EL (cell line): ENCODE measurements around the gene PPM1G.
"Not testable (repeated sequence)": the region's sequence is repeated elsewhere in the genome, so short reads cannot be mapped to it uniquely, and the experiment has no call there.

Experiments
- DNase-seq: peaks from one replicate; pipeline ENCODE4 v3.0.0-alpha.2; 2016

PPM1G gene, protein sequence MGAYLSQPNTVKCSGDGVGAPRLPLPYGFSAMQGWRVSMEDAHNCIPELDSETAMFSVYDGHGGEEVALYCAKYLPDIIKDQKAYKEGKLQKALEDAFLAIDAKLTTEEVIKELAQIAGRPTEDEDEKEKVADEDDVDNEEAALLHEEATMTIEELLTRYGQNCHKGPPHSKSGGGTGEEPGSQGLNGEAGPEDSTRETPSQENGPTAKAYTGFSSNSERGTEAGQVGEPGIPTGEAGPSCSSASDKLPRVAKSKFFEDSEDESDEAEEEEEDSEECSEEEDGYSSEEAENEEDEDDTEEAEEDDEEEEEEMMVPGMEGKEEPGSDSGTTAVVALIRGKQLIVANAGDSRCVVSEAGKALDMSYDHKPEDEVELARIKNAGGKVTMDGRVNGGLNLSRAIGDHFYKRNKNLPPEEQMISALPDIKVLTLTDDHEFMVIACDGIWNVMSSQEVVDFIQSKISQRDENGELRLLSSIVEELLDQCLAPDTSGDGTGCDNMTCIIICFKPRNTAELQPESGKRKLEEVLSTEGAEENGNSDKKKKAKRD

DNA sequence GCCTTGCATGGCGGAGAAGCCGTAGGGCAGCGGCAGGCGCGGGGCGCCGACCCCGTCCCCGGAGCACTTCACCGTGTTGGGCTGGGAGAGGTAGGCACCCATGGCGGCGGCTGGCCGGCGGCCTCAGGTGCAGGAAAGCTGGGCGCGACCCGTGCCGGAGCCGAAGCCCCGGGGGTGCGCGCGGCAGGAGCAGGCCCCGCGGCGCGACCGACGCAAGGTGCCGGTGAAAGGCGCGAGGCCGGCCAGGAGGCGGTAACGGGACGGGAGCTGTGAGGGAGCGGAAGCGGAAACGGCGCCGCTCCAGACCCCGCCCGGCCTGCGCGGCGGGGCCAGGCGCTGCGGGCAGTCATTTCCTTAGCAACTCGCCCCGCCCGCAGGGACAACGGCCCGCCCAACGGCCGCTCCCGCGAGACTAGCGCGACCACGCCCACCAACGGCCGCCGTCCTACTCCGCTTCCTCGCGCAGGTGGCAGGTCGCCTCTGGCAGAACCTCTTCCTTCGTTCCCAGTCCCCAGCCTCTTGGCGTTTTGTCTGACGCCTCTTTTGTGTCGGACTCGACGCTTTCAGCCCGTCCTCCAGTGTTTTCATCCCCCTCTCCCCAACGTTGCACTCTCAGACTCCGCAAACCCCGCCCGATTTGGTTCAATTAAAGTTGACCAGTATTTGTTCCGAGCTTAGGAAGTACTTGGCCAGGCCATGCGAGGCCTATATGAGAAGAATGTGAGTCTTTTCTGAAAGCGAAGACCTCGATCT lies at the start of gene PPM1G:
Gene PPM1G, minus strand, starts transcription at position 271 of the 753 bp plus-strand sequence. Its CDS starts 169 bp downstream, at position 102.
- peak; percentile 92 for DNase-seq

DNA sequence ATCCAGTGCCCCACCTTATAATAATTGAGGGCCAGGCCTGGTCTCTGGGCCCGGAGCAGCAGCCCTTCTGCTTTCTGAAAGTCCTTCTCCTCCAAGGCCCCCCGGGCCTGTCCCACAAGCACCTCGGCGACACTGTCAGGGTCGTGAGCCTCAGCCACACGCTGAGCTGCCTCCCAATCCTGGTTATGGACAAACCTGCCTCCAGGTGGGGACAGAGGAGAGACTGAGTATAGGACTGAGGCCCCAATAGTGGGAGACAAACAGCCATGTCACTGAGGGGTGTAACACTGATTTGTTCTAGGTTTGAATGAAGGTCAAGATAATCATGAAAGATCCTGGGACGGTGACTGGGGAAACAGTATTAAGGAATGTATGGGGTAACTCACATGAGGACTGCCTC lies 44.6 kb upstream of the PPM1G start:
- no peak for DNase-seq

DNA sequence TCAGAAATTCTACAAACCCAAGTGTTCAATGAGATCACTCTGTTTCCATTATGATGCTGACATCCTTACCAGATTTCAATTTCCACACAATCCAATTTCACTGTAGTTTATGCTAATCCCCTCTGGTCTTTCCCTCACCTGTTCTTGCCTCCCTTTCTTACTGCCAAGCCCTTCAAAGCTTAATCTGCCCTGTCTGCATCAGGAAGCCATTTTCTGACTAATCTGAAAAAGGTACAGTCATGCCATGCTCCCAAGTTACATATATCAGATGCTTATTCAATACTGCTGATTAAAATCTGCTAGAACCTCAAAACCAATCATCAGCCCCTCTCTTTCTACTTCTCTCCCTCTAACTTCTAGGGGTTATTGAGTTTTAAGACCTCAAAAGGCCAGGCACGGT lies 41.7 kb upstream of the PPM1G start:
- no peak for DNase-seq

DNA sequence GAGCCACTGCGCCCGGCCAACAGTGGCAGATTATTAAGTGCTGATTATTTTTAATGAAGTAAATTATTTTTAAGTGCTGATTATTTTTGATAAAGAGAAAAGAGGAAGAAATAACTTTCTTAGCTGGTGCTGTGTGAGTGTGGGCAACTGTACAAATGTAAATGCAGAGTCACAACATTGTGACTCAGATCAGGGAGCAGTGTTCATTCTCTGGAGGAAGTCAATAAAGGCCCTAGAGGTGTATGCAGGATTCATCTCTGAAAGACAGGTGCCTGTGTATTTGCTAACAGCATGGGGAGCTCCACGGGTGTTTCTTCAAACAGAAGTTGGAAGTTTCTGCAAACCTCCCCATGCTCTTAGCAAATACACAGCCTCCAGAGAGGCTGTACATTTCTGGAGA lies 39.0 kb upstream of the PPM1G start:
- DNase-seq, result no peak

DNA sequence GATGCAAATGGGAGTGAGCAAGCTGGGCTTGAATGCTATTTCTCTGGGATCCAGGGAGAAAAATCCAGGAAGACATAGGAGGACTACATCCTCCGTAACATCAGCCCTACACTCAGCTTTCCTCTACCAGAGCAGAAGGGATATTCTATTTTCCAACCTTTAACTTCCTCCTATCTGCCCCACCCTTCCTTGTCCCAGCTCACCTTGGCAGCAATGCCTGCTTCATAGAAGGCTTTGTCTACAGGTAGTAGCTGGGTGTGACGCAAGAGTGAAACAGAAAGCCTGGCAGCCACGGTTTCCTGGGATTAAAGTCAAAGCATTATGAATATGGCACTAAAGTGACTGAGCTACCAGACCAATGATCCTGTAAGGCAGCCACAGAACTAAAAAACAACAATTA lies 36.7 kb upstream of the PPM1G start:
- no peak for DNase-seq

DNA sequence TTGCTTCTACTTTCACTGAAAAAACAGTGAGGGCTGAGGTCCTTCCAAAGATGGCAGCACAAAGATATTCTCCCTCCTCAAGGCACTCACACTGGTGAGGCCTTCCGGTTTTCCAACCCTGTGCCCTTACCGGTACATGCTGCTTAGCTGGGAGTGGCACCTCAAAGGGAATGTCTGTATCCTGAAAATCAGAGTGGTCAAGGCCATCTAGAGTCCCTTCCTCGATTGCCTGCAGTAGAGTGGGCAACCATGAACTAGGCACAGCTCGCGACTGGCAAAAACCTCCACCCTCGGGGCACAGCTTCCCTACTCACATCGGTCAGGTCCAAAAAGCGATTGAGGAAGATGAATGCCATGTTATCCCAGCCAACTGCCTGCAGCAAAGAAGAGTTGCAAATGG lies 36.2 kb upstream of the PPM1G start:
- no peak for DNase-seq

DNA sequence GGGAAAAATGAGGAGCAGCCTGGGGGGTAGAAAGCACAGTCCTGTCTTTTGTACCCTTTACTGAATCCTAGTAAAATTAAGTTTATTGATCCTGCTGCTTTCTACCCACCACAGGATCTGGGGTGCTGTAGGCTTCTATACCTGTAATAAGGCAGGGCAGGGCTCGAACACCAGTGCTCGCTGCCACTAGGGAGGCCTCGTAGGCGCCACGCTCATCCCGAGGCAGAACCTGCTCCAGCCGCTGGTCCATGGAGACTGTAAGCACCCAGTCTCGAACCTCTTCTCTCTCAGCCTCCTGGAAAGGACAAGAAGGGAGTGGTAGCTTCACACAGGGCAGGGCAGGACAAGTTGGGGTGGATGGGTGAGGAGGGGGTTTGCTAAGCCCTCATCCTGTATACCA lies 35.8 kb upstream of the PPM1G start:
- DNase-seq, result no peak

DNA sequence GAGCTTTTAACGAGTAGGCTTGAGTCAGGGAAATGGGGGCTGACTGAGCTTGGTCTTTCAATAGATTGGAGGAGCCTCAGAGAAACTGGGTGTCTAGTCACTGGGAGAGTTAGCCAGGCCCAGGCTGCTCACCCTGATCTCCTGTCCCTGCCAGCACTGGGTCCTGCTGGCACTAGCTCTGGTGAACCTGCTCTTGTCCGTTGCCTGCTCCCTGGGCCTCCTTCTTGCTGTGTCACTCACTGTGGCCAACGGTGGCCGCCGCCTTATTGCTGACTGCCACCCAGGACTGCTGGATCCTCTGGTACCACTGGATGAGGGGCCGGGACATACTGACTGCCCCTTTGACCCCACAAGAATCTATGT lies 33.5 kb upstream of the PPM1G start:
- no peak for DNase-seq

DNA sequence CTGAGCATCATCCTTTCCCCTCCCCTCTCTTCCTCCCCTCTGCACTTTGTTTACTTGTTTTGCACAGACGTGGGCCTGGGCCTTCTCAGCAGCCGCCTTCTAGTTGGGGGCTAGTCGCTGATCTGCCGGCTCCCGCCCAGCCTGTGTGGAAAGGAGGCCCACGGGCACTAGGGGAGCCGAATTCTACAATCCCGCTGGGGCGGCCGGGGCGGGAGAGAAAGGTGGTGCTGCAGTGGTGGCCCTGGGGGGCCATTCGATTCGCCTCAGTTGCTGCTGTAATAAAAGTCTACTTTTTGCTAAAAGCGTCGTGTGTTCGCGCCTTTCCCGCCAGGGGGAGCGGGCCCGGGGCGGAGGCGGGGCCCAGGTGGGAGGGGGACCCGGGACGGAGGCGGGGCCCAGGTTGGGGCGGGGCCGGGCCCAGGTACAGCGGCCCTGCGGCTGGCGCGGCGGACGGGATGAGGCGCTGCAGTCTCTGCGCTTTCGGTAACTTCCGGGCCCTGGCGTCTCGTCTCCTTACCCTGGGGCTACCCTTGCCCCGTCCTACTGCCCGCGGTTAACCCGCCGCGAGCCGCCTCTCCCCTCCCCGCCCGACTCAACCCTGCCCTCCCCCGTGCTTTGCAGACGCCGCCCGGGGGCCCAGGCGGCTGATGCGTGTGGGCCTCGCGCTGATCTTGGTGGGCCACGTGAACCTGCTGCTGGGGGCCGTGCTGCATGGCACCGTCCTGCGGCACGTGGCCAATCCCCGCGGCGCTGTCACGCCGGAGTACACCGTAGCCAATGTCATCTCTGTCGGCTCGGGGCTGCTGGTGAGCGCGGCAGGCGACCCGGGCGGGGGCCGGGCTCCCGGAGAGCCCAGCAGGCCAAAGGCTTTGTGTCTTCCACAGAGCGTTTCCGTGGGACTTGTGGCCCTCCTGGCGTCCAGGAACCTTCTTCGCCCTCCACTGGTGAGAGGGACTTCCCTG lies 32.8 kb upstream of the PPM1G start, which contains the start of gene KRTCAP3:
Gene KRTCAP3, plus strand, starts transcription at position 424 of the 962 bp plus-strand sequence. Its CDS starts 32 bp downstream, at position 456.
- DNase-seq, result no peak

DNA sequence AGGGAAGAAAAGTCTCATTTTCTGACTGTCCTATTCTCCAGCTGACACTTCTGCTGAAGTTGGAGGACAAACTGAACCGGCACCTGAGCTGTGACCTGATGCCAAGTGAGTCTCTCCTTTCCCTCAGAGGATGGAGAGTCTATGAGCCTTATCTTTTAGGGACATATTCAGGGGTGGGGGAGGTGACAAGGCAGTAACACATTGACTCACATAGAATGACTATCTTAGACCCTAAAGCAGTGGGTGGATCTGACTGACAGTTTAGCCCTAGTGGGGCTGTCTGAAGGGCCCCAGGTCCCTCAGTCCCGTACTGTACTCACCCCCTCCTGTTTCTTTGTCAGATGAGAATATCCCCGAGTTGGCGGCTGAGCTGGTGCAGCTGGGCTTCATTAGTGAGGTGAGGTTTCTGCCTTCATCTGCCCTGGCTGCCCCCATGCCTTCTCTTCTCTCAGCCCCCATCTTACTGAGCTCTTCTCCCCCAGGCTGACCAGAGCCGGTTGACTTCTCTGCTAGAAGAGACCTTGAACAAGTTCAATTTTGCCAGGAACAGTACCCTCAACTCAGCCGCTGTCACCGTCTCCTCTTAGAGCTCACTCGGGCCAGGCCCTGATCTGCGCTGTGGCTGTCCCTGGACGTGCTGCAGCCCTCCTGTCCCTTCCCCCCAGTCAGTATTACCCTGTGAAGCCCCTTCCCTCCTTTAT lies 32.0 kb upstream of the PPM1G start:
- no peak for DNase-seq

DNA sequence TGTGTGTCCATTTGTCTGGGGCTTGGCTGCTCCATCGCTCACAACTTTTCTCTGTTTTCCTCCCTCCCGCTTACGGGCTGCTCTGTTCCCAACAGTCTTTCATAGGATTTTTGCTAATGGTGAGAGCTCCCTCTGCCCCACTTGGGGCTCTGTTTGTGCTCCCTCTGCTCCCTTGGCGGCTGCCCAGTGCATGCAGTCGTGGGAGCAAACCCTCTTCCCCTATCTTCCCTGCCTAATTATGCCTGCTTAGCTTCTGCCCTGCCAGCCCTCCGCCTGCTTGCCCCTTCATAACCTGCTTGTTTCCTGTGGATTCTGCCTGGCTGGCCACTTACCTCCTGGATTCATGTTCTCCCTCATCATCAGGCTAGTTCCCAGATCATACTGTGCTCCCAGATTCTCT lies 26.2 kb upstream of the PPM1G start:
- DNase-seq, result no peak

DNA sequence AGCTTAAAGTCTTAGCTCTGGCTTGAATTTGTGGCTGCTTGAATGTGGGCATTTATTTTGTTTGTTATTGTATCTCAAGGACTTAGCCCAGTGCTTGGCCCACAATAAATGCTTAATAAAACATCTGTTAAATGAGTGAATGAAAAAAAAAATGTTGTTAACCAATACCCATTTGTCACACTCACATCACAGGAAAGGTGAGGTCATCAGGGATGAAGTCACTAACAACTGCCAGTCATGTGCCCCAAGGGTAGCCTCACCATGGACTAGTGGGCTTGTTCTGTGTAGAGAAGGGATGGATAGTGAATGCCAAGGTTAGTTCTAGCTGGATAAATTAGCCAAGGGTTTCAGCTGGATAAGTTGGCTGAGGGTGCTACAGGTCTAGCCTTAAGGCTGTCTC lies 22.0 kb upstream of the PPM1G start:
- DNase-seq, result peak; percentile 80

DNA sequence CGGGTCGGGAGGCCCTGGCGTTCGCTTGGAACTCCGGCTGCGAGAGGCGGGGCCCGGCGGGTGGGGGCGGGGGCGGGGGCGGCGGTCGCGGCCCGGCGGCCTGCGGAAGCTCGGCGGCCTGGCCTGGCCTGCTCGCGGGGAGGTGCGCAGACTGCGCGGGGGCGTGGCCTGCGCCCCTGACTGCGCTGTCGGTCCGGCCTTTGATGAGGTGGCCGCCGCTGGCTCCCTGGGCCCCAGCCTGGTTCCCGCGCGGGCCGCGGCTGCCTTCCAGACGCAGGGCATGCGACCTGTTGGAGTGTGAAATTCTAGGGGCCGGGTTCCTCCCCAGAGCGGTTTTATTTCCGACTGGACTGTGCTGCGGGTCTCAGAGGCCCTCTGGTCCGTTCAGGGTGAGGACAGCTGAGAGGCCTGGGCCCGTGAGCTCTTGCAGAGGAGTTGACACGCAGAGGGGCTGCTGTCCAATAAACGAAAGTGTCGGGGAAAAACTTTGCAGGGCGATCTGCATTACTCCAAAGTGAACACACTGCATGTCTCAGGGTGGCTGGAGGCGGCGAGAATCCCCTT lies 19.7 kb upstream of the PPM1G start:
- DNase-seq, result peak; percentile 87

DNA sequence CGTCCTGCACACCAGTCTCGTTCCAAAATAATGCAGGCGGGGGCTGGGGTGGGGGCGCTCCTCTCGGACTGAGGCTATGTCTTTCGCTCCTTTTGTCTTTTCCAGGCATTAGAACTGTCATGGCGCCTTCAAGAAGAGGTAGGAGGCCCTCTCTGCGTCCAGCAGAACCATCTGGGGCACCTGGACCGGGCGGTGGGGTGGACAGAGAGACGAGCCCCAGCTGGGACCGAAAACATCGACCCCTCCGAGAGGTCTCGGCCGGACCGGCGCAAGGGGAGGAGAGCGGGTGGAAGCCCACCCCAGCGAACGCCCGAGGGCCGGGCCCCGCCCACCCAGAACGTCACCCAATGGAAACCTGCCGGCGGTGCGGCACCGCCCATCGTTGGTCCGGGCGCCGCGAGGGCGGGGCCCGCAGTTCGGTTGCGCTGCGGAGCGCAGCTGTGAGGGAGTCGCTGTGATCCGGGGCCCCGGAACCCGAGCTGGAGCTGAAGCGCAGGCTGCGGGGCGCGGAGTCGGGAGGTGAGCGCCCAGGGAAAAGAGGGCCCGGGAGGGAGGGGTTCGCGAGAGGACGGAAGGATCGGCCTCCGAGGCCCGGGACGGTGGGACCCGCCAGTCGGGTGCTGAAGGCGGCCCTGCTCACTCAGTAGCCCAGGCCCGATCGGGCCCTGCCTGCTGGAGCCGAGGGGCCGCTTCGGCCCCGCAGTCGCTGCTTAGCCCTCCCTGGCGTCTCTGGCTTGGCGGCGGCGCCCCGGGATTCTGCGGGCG lies 19.0 kb upstream of the PPM1G start, which contains the start of gene NRBP1:
Gene NRBP1, plus strand, starts transcription at position 419 of the 765 bp plus-strand sequence. CDS start 4,643 bp downstream, outside the sequence.
- DNase-seq, result peak; percentile 91

DNA sequence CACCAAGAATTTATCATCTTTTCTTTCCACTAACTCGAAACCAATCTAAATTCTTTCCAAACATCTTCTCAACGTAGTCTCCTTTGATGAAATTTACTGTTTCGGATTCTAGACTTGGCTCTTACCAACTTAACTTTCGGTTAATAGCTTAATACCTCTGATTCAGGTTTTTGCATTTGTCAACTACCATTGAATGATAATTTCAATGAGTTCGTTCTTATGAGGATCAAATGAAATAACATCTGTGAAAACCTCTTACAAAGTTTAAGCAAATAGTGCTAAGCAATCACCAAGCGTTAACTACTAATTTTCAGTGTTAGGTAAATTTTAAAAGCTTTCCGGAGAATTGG lies 18.4 kb upstream of the PPM1G start:
- no peak for DNase-seq

DNA sequence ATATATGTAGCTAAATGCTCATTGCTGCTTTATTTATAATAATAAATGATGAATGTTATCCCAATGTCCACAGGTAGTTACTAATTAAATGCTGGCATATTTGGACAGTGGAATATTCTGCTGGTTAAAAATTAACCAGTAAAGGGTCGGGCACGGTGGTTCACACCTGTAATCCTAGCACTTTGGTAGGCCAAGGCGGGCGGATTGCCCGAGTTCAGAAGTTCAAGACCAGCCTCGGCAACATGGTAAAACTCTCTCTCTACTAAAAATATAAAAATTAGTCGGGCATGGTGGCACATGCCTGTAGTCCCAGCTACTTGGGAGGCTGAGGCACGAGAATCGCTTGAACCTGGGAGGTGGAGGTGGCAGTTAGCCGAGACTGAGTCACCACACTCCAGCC lies 15.6 kb upstream of the PPM1G start:
- DNase-seq, result not testable (repeated sequence)

DNA sequence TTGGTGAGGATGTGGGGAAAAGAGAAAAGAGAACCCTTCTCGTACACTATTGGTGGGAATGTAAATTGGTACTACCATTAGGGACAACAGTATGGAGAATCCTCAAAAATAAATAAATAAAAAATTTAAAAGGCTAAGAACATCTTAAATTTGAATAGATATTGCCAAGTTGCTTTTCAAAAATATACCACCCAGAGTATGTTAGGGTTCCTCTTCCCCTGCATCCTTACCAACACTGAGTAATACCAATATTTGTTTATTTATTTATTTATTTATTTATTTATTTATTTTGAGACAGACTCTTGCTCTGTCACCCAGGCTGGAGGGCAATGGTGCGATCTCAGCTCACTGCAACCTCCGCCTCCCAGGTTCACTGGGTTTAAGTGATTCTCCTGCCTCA lies 13.6 kb upstream of the PPM1G start:
- no peak for DNase-seq

DNA sequence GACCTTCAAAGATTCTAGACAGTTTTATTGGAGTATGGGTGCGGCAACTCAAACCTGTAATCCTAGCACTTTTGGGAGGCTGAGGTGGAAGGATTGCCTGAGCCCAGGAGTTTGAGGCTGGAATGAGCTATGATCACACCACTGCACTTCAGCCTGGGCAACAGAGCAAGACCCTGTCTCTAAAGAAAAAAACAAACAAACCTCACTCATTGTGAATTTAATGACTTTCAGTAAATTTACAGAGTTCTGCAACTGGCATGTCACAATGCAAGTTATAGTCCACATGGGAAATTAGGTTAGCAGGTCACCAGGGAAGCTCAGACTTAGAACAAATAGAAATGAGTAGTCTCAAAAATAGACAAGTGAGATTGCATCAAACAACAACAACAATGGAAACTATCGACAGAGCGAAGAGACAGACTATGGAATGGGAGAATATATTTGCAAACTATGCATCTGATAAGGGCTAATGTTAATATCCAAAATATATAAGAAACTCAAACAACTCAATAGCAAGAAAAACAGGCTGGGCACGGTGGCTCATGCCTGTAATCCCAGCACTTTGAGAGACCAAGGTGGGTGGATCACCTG lies 12.4 kb upstream of the PPM1G start:
- no peak for DNase-seq

DNA sequence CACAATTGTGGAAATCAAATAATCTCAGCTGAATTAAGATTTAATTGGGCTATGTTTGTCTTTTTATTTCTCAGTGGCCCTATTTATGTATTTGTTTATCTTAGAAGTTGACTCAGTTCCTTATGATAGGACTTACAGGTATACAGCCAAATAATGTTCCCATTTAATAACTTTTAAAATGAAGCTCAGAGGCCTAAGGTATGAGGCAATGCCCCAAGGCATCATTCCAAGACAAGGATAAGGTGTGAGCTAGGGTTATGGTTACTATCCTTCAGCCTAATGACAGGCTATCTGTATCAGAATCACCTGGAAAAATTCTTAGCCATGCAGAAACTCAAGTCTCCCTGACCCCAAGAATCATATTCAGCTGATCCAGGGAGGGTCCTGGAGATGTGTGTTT lies 11.6 kb upstream of the PPM1G start:
- DNase-seq, result no peak

DNA sequence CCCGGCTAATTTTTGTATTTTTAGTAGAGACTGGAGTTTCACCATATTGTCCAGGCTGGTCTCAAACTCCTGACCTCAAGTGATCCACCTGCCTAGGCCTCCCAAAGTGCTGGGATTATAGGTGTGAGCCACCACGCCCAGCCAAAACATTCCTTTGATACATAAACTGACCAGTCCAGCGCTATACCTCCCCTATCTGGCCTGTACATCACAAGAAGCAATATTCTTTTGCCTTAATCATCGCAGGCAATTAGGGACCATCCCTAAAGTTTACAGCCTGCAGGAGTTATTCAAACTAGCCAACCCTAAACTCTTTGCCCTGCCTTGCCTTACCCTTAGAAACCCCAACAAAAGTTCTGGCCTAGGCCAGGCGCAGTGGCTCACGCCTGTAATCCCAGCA lies 6.8 kb upstream of the PPM1G start:
- no peak for DNase-seq
